A673 (cell line): ENCODE results near the gene SPATA2L.

Experiments
- CTCF ChIP-seq: fragments of 300-800, 200-600 bp; sonication (generic); conservative IDR thresholded peaks from 2 replicates; pipeline ENCODE4 v1.5.1; 2017; ENCODE audit warnings: low read depth, mild to moderate bottlenecking, antibody characterized with exemption, low read length, moderate library complexity, mixed read lengths
- EZH2 ChIP-seq: fragments of 200-600 bp; sonication (generic); IDR thresholded peaks from 2 replicates; pipeline ENCODE4 v1.6.1; 2017; ENCODE audit warnings: borderline replicate concordance, low read depth, mild to moderate bottlenecking, mixed read lengths, antibody characterized with exemption, low read length; ENCODE audit not compliant: poor library complexity, severe bottlenecking

- no peak for TF ChIP-seq CTCF
- no peak for TF ChIP-seq EZH2
Observed at GRCh38 chr16:89744813-89745212, 43.3 kb upstream of the SPATA2L start.
